SK-N-MC (cell line): Measurements from ENCODE around the gene PITX2.

Experiments used
- EZH2 ChIP-seq: fragments of 200-600 bp; sonication (generic); IDR thresholded peaks from one replicate; pipeline ENCODE4 v1.6.1; 2017; ENCODE audit warnings: antibody characterized with exemption
- POLR2AphosphoS5 ChIP-seq: IDR thresholded peaks from 2 replicates; pipeline ENCODE4 v1.6.1; 2012; ENCODE audit warnings: mild to moderate bottlenecking, low read depth, low read length, borderline replicate concordance

DNA sequence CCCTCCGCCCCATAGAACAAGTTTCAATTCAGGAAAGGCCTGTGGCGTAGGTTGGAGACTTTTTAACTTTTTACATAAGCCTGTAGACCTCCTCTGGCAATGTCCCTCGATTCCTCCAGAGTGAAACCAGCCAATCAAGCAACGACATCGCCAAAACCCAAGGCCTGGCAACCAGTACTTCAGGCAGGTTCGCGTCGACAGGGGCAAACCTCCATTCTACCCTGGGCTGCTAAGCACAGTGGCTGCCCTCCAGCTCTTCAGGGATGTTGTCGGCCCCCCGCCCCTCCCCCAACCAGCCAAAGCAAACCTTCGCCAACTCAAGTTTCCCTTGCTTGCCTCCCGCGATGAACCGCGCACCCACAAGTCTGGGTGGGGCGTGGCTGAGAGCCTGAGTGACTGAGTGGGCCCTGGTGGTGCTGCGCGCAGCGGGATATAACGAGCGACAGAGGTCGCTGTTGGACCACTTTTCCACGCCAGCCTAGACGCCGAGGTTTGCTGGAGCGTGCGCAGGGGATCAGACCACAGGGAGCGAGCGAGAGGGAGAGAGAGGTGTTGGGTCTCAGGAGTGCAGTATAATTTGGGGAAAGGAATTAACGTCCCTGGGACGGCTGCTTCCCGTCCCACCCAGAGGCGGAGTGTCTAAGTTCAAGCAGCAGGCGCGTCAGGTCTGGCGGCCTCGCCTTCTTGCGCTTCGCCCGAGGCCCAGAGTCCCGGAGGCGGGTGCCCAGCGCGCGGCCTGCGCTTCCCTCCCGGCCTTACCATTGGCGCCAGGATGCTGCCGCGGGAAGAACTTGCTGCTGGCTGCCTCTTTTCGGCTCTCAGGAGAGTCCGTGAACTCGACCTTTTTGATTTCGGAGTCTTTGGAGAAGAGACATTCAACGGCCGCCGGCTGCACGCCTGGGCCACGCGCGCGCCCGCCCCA lies 9.0 kb upstream of the PITX2 start:
- TF ChIP-seq EZH2 = no peak
- TF ChIP-seq POLR2AphosphoS5 = no peak
